ENCODE data around the gene ARF5.

ARF5 gene

DNA sequence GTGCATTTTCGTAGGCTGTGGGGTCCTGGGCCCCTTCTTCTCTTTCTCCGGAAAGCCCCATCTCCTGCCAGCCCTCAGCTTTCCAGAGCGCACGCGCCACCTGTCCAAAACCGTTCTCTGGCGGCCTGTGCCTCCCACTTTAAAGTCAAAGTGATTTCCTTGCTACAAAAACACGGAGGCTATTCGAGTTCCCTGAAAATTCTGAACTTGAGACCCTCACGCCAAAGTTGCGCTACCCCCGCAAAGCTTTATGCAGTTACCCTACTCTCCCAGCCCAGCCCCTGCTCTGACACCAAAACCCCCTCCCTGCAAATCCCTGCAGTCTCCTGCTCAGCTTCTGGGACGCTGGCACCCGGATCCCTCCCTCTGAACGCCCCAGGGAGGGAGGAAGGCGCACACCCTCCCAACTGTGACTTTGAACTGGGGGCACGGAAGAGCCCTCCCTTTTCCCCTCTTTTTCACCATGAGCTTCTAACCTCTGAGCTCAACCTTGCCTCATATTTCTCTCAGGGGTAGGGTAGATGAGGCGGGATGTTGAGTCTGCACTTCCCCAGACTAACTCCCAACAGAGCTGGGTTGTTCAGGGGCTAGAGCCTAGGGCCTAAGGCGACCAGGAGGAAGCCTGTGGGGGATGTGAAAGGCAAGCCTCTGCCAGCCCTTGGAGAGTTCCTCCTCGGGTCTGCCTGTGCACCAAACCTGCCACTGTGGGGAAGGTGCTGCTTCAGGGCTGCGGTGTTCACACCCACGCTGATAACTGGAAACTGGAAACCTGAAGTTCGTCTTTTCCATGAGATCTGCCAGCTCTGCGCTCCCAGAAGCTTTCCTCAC, 32.4 kb downstream of the ARF5 start:
- no peak overlapping the region for H3K27ac ChIP-seq
- TF ChIP-seq, protein P1, sequence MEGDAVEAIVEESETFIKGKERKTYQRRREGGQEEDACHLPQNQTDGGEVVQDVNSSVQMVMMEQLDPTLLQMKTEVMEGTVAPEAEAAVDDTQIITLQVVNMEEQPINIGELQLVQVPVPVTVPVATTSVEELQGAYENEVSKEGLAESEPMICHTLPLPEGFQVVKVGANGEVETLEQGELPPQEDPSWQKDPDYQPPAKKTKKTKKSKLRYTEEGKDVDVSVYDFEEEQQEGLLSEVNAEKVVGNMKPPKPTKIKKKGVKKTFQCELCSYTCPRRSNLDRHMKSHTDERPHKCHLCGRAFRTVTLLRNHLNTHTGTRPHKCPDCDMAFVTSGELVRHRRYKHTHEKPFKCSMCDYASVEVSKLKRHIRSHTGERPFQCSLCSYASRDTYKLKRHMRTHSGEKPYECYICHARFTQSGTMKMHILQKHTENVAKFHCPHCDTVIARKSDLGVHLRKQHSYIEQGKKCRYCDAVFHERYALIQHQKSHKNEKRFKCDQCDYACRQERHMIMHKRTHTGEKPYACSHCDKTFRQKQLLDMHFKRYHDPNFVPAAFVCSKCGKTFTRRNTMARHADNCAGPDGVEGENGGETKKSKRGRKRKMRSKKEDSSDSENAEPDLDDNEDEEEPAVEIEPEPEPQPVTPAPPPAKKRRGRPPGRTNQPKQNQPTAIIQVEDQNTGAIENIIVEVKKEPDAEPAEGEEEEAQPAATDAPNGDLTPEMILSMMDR (conservative IDR thresholded peaks at IDR 0.05): no peak
- no peak for TF ChIP-seq ZFX (IDR thresholded peaks at IDR 0.05)

DNA sequence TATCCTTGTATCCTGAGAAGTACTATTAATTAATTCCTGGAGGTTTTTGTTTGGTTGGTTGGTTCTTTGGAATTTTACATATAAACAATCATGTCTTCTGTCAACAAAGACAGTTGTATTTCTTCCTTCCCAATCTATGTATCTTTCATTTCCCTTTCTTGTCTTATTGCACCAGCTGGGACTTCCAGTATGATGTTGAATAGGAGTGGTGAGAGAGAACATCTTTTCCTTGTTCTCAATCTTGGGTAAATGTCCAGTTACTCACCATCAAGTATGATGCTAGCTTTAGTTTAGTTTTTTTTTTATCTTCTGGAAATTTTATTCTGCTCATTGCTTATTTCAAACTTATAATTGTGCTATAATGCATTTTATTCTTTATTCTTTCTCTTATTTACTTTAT, 37.1 kb downstream of the ARF5 start:
- TF ChIP-seq, protein P1 (conservative IDR thresholded peaks at IDR 0.05): no peak
- no peak for TF ChIP-seq ZFX (IDR thresholded peaks at IDR 0.05)
- H3K27ac ChIP-seq: no peak overlapping the region

DNA sequence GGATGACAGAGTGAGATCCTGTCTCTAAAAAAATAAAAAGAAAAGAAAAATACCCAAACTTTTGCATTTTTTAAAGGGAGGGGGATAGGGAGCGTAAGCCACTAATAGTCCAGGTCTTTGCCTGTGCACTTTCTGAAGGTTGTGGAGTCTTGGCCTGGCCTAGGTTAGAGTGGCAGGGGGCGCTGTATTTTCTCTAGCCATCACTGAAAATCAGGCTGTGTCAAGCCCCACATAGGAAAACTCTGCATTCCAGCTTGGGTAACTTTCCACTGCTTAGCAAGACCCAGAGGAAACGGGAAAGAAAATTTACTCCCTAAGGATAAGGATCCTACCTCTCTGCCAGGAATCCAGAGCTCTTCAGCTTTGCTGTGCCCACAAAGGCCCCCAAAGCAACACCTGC, 40.2 kb downstream of the ARF5 start:
- no peak for TF ChIP-seq ZFX (IDR thresholded peaks at IDR 0.05)
- TF ChIP-seq, protein P1 (conservative IDR thresholded peaks at IDR 0.05): no peak
- no peak overlapping the region for H3K27ac ChIP-seq

DNA sequence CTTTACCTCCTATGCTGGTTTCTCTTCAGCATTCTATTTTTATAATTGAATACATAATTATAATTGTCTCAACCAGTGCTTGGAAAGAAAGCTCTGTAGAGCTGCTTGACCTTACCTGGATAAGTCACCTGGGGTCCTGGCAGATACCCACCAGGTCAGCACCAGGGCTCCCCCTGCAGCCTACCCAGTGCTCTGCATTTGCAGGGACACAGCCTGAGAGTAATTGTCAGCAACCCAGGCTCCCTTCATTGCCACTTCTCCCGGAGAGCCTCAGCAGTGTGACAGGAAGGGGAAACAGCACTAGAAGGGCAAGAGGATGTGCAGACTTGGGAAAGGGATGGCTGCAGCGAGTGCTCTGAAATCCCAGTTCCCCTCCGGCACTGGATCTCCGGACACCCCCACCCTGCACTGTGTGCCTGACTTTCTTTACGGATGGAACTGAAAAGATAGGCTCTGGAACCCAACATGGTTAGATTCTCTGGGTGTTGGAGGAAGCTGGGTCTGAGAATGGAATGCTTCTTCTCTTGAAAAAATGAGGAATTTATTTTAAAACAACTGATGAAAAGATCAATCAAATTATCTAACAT, 41.1 kb downstream of the ARF5 start:
- TF ChIP-seq, protein P1 (conservative IDR thresholded peaks at IDR 0.05): peak; percentile 84
- TF ChIP-seq ZFX (IDR thresholded peaks at IDR 0.05): no peak
- H3K27ac ChIP-seq: no peak overlapping the region

DNA sequence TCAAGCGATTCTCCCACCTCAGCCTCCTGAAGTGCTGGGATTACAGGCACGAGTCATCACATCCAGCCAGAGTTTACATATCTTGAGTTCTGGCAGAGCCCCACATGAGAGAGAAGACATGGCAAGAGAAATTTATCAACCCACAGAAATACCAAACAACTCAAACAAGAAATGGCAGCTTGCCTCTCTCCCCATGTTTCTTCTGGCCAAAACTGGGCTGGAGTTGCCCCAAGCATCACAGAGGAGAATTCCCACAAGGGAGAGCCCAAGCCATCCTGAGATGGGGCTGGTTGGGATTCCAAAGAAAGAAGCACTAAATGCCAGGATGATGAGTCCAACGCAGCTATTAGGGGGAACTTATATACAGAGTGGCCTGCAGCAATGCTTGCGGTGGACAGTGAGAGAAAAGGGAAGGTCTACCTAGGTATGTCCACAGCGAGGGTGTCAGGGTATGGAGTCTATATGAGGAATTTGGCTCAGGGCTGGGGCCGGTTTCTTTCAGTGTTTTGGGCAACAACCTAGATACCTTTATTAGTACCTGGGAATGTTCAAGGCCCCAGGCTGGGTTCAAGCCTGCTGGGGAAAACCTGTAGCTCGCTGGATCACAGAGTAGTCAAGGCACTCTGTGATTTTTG, 44.2 kb downstream of the ARF5 start:
- TF ChIP-seq, protein P1 (conservative IDR thresholded peaks at IDR 0.05): no peak
- no peak for TF ChIP-seq ZFX (IDR thresholded peaks at IDR 0.05)
- no peak overlapping the region for H3K27ac ChIP-seq

DNA sequence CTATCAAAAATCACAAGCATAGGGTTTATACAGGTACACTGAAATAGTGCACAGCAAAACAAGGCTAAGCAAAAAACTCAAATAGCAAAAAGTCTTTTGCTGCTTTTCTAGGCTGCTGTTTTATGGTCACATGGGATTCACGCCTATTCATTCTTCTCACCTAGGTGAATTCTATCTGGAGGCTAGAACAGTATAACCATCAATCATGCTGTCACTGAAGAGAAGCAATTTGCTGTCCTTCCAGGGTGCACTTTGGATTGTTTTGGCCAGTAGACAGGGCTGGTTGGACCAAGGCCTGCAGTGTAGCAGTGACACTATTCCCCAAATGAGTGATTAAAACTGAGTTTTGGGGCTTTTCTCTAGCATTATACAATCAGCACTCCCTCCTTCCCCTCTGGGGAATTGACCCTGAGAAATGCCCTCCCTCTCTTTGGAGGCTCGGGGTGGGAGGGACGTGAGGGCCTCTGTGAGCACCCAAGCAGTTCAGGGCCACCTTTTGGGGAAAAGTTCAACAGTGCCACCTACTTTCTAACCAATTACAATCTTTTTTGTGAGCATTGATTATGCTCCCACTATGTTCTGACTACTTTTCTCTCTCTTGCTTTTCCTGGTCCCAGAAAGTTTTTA, 47.6 kb downstream of the ARF5 start:
- no peak overlapping the region for H3K27ac ChIP-seq
- TF ChIP-seq, protein P1 (conservative IDR thresholded peaks at IDR 0.05): no peak
- no peak for TF ChIP-seq ZFX (IDR thresholded peaks at IDR 0.05)

All from C4-2B (cell line).